Islet precursor cell (in vitro differentiated cells): ENCODE measurements around the gene IFT88.

Source experiments
- DNase-seq: peaks from one replicate; pipeline ENCODE4 v3.0.0-alpha.2; 2018

IFT88 gene

GRCh38 chr13:20696073-20696472, 129.1 kb downstream of the IFT88 start:
- DNase-seq: peak; percentile 7

- DNase-seq: no peak
Observed at GRCh38 chr13:20699715-20700114, 132.8 kb downstream of the IFT88 start.

GRCh38 chr13:20700288-20700687, 133.3 kb downstream of the IFT88 start:
- DNase-seq: no peak

DNA sequence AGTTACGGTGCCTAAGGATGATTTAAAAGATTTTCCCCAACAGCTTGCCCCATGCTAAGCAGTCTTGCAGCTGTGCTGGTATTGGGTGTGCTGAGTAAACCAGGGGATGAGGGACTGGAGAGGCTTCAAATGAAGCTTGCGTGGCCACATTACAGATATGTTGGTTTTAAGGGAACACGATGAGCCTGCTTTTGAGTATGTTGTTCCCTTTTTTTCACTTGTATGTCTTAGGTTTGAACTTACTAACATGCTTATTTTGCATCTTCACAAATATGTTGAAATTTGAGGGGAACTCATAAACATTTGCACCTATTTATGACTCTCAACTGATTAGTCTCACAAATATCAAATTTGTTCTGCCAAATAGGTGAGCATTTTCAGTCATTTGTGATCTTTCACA, 134.5 kb downstream of the IFT88 start:
- DNase-seq: no peak

GRCh38 chr13:20702530-20702914, 135.6 kb downstream of the IFT88 start:
- DNase-seq: no peak

GRCh38 chr13:20702915-20703779, 136.2 kb downstream of the IFT88 start, which contains the start of gene IL17D:
IL17D (plus strand) TSS chr13:20703699; CDS start chr13:20704002, 303 bp downstream.
- peak; percentile 66 for DNase-seq

GRCh38 chr13:20703780-20704458, 137.0 kb downstream of the IFT88 start:
- peak; percentile 94 for DNase-seq

GRCh38 chr13:20704459-20705069, 137.6 kb downstream of the IFT88 start:
- DNase-seq: no peak

GRCh38 chr13:20706661-20707060, 139.7 kb downstream of the IFT88 start:
- DNase-seq: no peak

DNA sequence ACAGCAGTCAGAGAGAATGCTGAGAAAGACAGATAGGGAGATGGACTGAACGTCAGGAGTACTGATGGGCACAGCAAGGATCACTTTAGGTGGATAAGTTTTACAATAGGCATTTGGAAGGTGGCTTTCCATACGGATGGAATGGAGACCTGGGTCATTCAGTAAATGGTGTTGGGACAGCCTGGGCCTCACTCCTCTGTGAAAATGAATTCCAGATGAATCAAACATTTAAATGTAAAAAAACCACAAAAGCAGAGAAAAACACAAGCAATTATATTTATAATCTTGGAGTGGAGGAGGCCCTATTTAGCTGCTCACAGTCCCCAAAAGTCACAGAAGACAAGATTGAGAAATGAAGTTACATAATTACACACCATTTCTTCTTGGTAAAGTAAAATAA, 141.3 kb downstream of the IFT88 start:
- no peak for DNase-seq

GRCh38 chr13:20709369-20709768, 142.4 kb downstream of the IFT88 start:
- DNase-seq: no peak

DNA sequence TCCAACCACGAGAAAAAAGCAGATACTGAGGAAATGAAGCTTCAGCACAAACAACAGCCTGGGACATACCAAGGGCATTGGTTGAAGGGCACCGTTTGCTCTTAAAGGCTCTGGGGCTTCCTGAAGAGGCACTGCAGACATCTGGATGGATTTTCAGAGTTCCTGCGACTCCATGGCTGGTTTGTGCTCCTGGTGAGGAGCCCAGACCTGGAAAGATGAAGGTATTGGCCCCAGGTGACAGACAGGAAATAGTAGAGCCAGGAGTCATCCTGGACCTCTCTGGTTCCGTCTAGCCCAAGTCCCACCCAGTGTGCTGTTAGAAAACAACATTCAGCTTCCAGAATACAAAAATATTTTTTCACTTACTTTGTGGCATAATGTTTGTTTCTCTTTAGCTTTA, 142.8 kb downstream of the IFT88 start:
- no peak for DNase-seq

DNA sequence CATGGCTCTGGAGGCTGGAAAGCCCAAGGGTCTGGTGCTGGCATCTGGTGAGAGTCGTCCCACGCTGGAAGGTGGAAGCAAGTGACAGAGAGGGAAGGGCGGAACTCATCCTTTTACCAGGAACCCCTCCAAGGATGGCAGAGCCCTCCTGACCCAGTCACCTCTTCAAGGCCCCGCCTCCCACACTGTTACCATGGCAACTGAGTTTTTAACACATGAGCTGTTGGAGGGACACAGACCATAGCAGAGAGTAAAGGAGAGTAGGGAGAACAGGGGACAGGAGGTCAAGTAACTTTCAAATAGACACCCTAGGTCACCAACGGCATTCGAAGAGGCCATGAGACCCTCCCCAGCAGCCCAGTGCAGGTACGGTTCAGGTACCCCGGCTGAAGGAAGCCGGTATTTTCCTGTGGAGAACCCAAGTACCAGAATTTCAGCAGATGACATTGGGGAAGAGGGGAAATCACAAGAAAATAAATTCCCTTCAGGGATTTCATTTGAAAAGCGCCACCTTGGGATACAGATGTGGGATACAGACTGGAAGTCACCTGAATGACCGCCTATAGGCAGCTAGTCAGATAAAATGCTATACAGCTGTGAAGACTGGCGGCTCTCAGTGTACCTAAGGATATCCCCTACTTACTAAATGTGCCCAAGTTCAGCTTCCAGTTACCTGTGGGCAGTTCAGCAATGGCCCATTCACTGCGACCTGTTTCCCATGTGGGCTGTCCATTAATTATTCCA, 144.5 kb downstream of the IFT88 start:
- peak; percentile 66 for DNase-seq

DNA sequence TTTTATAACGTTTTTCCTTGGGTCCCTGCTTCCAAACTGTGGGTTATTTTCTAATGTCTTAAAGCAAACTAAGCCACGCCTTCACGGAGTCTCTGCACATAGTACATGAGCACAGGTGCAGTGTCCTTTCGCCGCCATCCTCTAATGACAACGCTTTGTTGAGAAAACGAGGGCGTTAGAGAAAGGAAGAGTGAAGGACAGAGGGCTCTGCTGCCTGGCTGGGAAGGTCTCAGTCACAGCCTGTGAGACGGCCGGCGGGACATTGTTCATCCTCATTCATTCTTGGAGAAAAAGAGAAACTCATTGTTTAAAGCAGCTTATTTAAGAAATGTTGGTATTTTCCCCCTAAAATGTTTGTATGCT, 146.0 kb downstream of the IFT88 start:
- DNase-seq: no peak

DNA sequence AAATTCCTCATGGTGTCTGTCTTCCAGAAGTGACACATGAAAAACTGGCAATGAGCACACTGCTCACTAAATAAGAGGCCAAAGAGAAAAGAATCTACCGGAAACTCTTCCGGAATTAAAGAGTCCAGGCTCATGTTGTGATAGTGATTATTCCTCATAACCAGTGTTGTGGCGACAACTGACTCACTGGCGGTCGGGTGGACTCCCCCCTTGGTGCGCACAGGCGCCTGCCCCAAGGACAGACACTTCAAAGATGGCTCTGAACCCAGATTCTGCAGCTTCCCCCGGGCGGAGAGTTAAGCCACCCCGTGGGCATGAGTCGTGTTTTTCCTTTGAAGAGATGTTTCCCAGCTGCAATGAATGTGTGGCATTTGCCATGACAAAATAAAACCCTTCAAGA, 146.8 kb downstream of the IFT88 start:
- no peak for DNase-seq

- DNase-seq: no peak
Observed at GRCh38 chr13:20714161-20714560, 147.2 kb downstream of the IFT88 start.

GRCh38 chr13:20714563-20715329, 147.8 kb downstream of the IFT88 start:
- DNase-seq: no peak

- DNase-seq: no peak
Observed at GRCh38 chr13:20715330-20715712, 148.4 kb downstream of the IFT88 start.

DNA sequence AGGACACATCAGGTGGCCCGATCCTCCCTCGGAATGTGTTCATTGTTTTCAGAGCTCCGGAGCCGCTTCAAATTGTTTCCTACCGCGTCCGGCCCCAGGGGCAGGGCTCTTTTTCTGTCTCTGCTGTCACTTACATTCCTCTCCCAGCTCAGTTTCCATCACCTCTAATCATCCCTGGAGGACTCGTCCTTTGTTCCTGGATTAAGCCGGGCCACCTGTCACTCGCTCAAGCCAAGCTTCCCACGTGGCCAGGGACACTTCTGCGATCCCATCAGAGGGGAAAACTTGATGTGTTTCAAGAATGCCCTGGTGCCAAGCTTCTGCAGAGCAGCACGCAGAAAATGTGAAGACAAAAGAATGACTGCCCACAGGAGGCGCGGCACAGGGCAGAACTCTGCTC, 150.0 kb downstream of the IFT88 start:
- peak; percentile 60 for DNase-seq

DNA sequence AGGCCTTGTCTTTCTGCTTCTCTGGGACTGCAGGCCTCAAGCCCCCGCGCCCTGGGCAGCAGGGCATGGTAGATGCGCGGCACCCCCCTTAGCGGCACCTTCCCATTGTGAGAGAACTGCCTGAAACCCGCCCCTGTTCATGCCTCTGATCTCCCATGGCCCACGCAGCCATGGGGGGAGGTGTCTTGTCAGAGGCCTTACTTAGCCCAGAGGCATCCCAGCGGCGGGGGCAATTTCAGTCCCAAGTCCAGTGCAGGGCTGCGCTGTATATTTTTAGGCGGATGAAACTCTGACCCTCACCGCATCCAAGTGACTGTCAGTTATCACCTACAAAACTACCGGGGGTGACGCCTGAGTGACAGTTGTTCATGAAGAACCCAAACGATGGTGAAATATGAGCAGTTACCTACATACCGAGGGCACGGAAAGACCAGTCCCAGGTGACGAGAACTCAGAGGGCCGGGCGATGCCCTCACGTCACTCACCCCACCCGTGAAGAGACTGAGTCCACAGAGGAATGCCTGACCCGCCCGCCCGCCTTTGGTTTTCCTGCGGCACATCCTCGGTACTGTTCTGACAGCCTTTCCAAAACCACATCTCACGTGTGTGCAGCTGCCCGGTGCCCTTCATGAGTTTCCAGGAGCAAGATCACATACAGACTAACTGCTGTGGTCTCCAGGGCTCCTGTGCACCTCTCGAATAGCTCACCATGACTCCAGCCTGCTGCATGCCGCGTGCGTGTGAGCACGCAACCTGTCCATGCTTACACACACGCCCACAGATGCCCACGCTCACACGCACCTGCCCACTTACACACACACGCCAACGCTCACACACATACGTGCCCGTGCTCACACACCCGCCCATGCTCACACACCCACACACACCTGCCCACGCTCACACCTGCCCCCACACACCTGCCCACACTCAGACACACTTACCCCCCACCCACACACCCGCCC, 150.9 kb downstream of the IFT88 start:
- DNase-seq: no peak

- DNase-seq: no peak
Observed at GRCh38 chr13:20718958-20719566, 152.1 kb downstream of the IFT88 start.
